Sigmoid colon (tissue), 7 donors: ENCODE results near the gene MYO1H. TPM values are rescaled to one million over a fixed set of nuclear protein-coding genes. Genes with fewer than 3 reads are reported as not detected.

Experiments
- DNase-seq: peaks from one replicate; pipeline ENCODE4 v3.0.0-alpha.2; 2019
- H3K27ac ChIP-seq, 4 donors: fragments of 200-600 bp; sonication (generic); one replicate each; pipeline ENCODE4 v1.5.1; 2016 to 2019; ENCODE audit warnings: mild to moderate bottlenecking in 1 of 4
- H3K27me3 ChIP-seq, 3 donors: fragments of 200-600 bp; sonication (generic); one replicate each; pipeline ENCODE4 v1.5.1; 2019; ENCODE audit warnings: mild to moderate bottlenecking in 1 of 3
- H3K36me3 ChIP-seq, 4 donors: fragments of 200-600 bp; sonication (generic); one replicate each; pipeline ENCODE4 v1.5.1; 2016 to 2019
- H3K4me1 ChIP-seq, 4 donors: fragments of 200-600 bp; sonication (generic); one replicate each; pipeline ENCODE4 v1.5.1; 2017 to 2019
- H3K4me3 ChIP-seq, 4 donors: fragments of 200-600 bp; sonication (generic); one replicate each; pipeline ENCODE4 v1.5.1; 2017 to 2019; ENCODE audit warnings: mild to moderate bottlenecking in 2 of 4, moderate library complexity in 1 of 4
- H3K9me3 ChIP-seq, 4 donors: fragments of 200-600 bp in 3 of 4; sonication (generic) in 3 of 4; one replicate each; pipeline versions ENCODE4 v1.5.1 to v1.6.1; 2013 to 2019
- EP300 ChIP-seq, 4 donors: sonication (generic); formaldehyde crosslinking; IDR thresholded peaks; one replicate each; pipeline ENCODE4 v1.6.1; 2017; ENCODE audit warnings: antibody characterized with exemption in 4 of 4
- POLR2A ChIP-seq, 2 donors: fragments of 450-650 bp; IDR thresholded peaks; one replicate each; pipeline ENCODE4 v1.6.1; 2016; ENCODE audit warnings: antibody characterized with exemption in 2 of 2, mild to moderate bottlenecking in 2 of 2, moderate library complexity in 2 of 2
- POLR2AphosphoS5 ChIP-seq, 4 donors: sonication (generic); formaldehyde crosslinking; IDR thresholded peaks; one replicate each; pipeline ENCODE4 v1.6.1; 2017; ENCODE audit warnings: antibody characterized with exemption in 4 of 4
- WGBS, 2 donors: extraction: QIAGEN DNeasy Blood & Tissue Kit; methylation state at CpG; one replicate each; pipeline ENCODE4 v1.1.7; 2013; 5-methylcytosine and 5-hydroxymethylcytosine counted together
- intact Hi-C: fragments of 100-400 bp; cut with DNase I; formaldehyde crosslinking; loops from one replicate; pipeline ENCODE4 v1.15.1; 2023
- polyA plus RNA-seq, 3 donors: library from polyadenylated mRNA; stranded (reverse); fragments of 200-250 nt; gene quantifications; one replicate each; pipeline ENCODE4 v1.2.3, GENCODE V29; 2013
- total RNA-seq, 4 donors: library from RNA; depleted of rRNA; stranded (reverse); fragments of >200 nt; gene quantifications; one replicate each; pipeline ENCODE4 v1.1.0, GENCODE V29; 2016
- TF ChIP-seq, protein P1 (sequence below), 4 experiments: fragments of 450-650 bp in 3 of 4; fragments of 200-600 bp in 1 of 4; IDR thresholded peaks; one replicate each; pipeline ENCODE4 v1.5.1; 2016 to 2019; ENCODE audit warnings: antibody characterized with exemption in 4 of 4, mild to moderate bottlenecking in 3 of 4, moderate library complexity in 2 of 4
- donor health status: healthy with polysubstance abuse.
- donor health status: Bipolar disorder and iron deficiency.
- donor health status: healthy.

Gene MYO1H
- total and polyA plus RNA-seq, 7 donors: 0.07 TPM; not detected in 6

DNA sequence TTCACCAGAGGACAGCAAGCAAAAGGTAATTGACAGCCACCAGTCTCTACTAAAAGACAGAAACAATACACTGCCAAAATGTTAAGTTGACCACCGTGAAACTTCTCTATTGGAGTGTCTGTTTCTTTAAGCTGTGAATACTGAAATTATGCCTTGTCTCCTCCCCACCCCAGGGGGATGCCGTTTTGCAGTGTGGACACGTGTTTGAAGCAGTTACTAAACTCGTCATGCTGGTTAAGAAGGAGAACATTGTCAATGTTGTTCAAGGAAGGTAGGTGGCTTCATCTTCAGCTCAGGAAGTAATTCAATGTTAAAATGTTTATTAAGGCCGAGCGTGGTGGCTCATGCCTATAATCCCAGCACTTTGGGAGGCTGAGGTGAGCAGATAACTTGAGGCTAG, 96.6 kb downstream of the MYO1H start:
- 28 to 65% methylated on average over 6 of the region's 6 CpGs for WGBS, 2 donors
- TF ChIP-seq EP300 (IDR thresholded peaks at IDR 0.05): no peak
- no peak for TF ChIP-seq POLR2AphosphoS5 (IDR thresholded peaks at IDR 0.05)
- no peak for TF ChIP-seq POLR2A (IDR thresholded peaks at IDR 0.05)
- TF ChIP-seq, protein P1, sequence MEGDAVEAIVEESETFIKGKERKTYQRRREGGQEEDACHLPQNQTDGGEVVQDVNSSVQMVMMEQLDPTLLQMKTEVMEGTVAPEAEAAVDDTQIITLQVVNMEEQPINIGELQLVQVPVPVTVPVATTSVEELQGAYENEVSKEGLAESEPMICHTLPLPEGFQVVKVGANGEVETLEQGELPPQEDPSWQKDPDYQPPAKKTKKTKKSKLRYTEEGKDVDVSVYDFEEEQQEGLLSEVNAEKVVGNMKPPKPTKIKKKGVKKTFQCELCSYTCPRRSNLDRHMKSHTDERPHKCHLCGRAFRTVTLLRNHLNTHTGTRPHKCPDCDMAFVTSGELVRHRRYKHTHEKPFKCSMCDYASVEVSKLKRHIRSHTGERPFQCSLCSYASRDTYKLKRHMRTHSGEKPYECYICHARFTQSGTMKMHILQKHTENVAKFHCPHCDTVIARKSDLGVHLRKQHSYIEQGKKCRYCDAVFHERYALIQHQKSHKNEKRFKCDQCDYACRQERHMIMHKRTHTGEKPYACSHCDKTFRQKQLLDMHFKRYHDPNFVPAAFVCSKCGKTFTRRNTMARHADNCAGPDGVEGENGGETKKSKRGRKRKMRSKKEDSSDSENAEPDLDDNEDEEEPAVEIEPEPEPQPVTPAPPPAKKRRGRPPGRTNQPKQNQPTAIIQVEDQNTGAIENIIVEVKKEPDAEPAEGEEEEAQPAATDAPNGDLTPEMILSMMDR (IDR thresholded peaks at IDR 0.05): no peak
- Histone ChIP-seq H3K27me3 (no peaks in the 10 kb centered on the region), H3K4me3 (no peak overlapping the region), H3K9me3 (no peaks in the 10 kb centered on the region), H3K27ac (peak overlapping the region in 3 of 4 donors; percentile 19 to 61 (median 61)), H3K4me1 (peaks cover 0 to 33% (median 28%) of the 10 kb centered on the region in 4 donors), H3K36me3 (peaks cover 0 to 49% (median 8%) of the 10 kb centered on the region in 4 donors)
- intact Hi-C loops: no loop called here
- DNase-seq: no peak

DNA sequence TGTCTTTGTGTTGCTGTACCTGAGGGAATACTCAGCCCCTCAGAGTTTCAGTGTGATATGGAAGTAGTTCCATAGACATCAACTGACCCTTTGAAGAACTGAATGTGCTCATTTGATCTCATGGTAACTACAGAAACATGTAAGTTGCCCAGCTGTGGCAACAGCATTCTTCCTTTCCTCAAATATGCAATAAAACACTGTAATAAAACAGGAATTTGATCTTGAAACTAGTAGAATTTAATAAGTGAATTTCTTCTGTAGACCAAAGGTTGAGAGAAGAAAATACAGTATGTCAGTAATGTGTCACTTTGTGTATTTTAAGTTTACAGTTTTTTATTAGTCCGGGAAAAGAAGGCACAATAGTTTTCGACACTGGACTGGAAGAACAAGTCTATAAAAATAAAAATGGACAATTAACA, 97.5 kb downstream of the MYO1H start:
- intact Hi-C loops: no loop called here
- H3K4me3 ChIP-seq: no peak overlapping the region
- no peaks in the 10 kb centered on the region for H3K27me3 ChIP-seq
- 14 to 57% methylated on average over 2 of the region's 2 CpGs for WGBS, 2 donors
- DNase-seq: no peak
- H3K27ac ChIP-seq: peak overlapping the region in 3 of 4 donors; percentile 19 to 61 (median 61)
- no peaks in the 10 kb centered on the region for H3K9me3 ChIP-seq
- H3K36me3 ChIP-seq: peaks cover 0 to 49% (median 8%) of the 10 kb centered on the region in 4 donors
- H3K4me1 ChIP-seq: peaks cover 0 to 42% (median 37%) of the 10 kb centered on the region in 4 donors
- TF ChIP-seq EP300 (IDR thresholded peaks at IDR 0.05) (no peak), POLR2AphosphoS5 (IDR thresholded peaks at IDR 0.05) (no peak), POLR2A (IDR thresholded peaks at IDR 0.05) (no peak)
- TF ChIP-seq, protein P1 (IDR thresholded peaks at IDR 0.05): no peak

- H3K4me1 ChIP-seq: peaks cover 0 to 59% (median 52%) of the 10 kb centered on the region in 4 donors
- H3K9me3 ChIP-seq: no peaks in the 10 kb centered on the region
- DNase-seq: no peak
- no peak overlapping the region for H3K4me3 ChIP-seq
- intact Hi-C loops: no loop called here
- no peak for TF ChIP-seq POLR2A (IDR thresholded peaks at IDR 0.05)
- H3K27ac ChIP-seq: peak overlapping the region in 2 of 4 donors; percentile 61
- 31 to 77% methylated on average over 8 of the region's 8 CpGs for WGBS, 2 donors
- H3K27me3 ChIP-seq: no peaks in the 10 kb centered on the region
- peaks cover 5 to 66% (median 14%) of the 10 kb centered on the region in 4 donors for H3K36me3 ChIP-seq
Measured at GRCh38 chr12:109446869-109447268, 99.2 kb downstream of the MYO1H start.

DNA sequence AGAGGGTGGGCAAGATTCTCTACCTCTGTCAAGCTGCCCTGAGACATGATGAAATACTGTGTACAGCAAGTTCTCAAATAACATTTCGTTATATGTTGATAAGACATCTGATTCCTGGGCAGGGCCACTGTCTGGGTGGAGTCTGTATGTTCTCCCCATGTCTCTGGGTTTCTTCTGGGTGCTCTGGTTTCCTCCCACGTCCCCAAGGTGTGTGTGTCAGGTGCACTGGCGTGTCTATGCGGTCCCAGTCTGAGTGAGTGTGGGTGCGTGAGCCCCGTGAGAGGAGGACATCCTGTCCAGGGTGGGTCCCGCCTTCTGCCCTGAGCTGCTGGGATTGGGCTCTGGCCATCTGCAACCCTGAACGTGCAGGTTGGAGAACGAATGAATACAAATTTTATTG, 99.8 kb downstream of the MYO1H start:
- H3K36me3 ChIP-seq: peaks cover 6 to 66% (median 12%) of the 10 kb centered on the region in 4 donors
- 64 to 78% methylated on average over 9 of the region's 9 CpGs for WGBS, 2 donors
- H3K27ac ChIP-seq: peak overlapping the region in 1 of 4 donors; percentile 61
- H3K27me3 ChIP-seq: no peaks in the 10 kb centered on the region
- no peaks in the 10 kb centered on the region for H3K9me3 ChIP-seq
- DNase-seq: no peak
- H3K4me1 ChIP-seq: peaks cover 0 to 65% (median 59%) of the 10 kb centered on the region in 4 donors
- intact Hi-C loops: no loop called here
- TF ChIP-seq POLR2A (IDR thresholded peaks at IDR 0.05) (no peak), POLR2AphosphoS5 (IDR thresholded peaks at IDR 0.05) (no peak), EP300 (IDR thresholded peaks at IDR 0.05) (no peak)
- TF ChIP-seq, protein P1 (IDR thresholded peaks at IDR 0.05): no peak
- H3K4me3 ChIP-seq: no peak overlapping the region

DNA sequence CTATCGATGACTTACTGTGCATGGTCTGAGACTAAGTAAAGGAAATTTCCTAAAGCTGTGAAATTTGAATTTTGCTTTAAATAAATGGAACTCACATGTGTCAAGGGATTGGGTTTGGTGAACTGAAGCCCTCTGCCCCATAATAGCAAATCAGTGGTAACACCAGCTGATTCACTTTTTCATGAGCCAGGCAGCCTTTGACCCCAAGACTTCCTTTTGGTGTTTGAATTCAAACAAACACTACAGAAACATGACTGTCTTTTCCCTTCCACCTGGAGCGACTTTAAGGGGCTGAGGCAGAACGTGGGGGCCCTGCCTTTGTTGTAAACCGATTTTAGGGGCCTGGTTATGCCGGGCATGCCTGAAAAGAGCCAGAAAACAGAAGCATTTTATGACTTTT, 100.6 kb downstream of the MYO1H start:
- H3K9me3 ChIP-seq: no peaks in the 10 kb centered on the region
- intact Hi-C loops: no loop called here
- 30 to 62% methylated on average over 5 of the region's 5 CpGs for WGBS, 2 donors
- no peak overlapping the region for H3K4me3 ChIP-seq
- H3K27ac ChIP-seq: peak overlapping the region in 3 of 4 donors; percentile 65 to 98 (median 94)
- peaks cover 7 to 71% (median 18%) of the 10 kb centered on the region in 4 donors for H3K36me3 ChIP-seq
- no peaks in the 10 kb centered on the region for H3K27me3 ChIP-seq
- TF ChIP-seq POLR2A (IDR thresholded peaks at IDR 0.05): no peak
- no peak for TF ChIP-seq POLR2AphosphoS5 (IDR thresholded peaks at IDR 0.05)
- no peak for TF ChIP-seq EP300 (IDR thresholded peaks at IDR 0.05)
- DNase-seq: no peak
- H3K4me1 ChIP-seq: peaks cover 0 to 70% (median 66%) of the 10 kb centered on the region in 4 donors
